Coronary artery (tissue), 2 donors: ENCODE measurements around the gene TRPV5.
A peak's percentile ranks its signal among the peaks of the same experiment; 100 is the strongest.
"Not testable (repeated sequence)": the region's sequence is repeated elsewhere in the genome, so short reads cannot be mapped to it uniquely, and the experiment has no call there.

Source experiments
- DNase-seq: peaks from one replicate; pipeline ENCODE4 v3.0.0-alpha.2; 2017; ENCODE audit warnings: low spot score
- H3K27ac ChIP-seq, 2 donors: fragments of 200-600 bp; sonication (generic); one replicate each; pipeline ENCODE4 v1.5.1; 2016 to 2019
- H3K4me3 ChIP-seq: fragments of 200-600 bp; sonication (generic); 2 replicates; pipeline ENCODE4 v1.5.1; 2016; ENCODE audit warnings: mild to moderate bottlenecking, moderate library complexity
- CTCF ChIP-seq: fragments of 200-600 bp; sonication (generic); IDR thresholded peaks from one replicate; pipeline ENCODE4 v1.5.1; 2019; ENCODE audit warnings: antibody characterized with exemption

TRPV5 gene

GRCh38 chr7:142933624-142934023 lies at the start of gene TRPV5:
TRPV5 (minus strand) TSS chr7:142933746; CDS start chr7:142933459, 287 bp downstream.
- H3K4me3 ChIP-seq, result no peak within 1 kb of the TSS
- peak; percentile 68 for DNase-seq
- TF ChIP-seq CTCF, result no peak
- H3K27ac ChIP-seq, result no peak within 1 kb of the TSS

GRCh38 chr7:142978402-142978801 lies 44.9 kb upstream of the TRPV5 start:
- DNase-seq, result not testable (repeated sequence)

GRCh38 chr7:142974626-142975025 lies 41.1 kb upstream of the TRPV5 start:
- no peak overlapping the region for H3K27ac ChIP-seq
- TF ChIP-seq CTCF, result no peak
- DNase-seq, result no peak
- no peak overlapping the region for H3K4me3 ChIP-seq

More at GRCh38 chr7:142978402-142978801, 44.9 kb upstream of the TRPV5 start:
- not testable (repeated sequence) for H3K27ac ChIP-seq, H3K4me3 ChIP-seq

- Histone ChIP-seq H3K4me3 (no peak overlapping the region), H3K27ac (no peak overlapping the region)
- no peak for TF ChIP-seq CTCF
- DNase-seq, result no peak
Observed at GRCh38 chr7:142969183-142969582, 35.6 kb upstream of the TRPV5 start.

GRCh38 chr7:142968229-142968628 lies 34.7 kb upstream of the TRPV5 start:
- no peak for TF ChIP-seq CTCF
- DNase-seq, result no peak
- Histone ChIP-seq H3K4me3 (no peak overlapping the region), H3K27ac (no peak overlapping the region)

- no peak for DNase-seq
- no peak for TF ChIP-seq CTCF
Observed at GRCh38 chr7:142964502-142965246, 31.1 kb upstream of the TRPV5 start.

GRCh38 chr7:142963993-142964392 lies 30.4 kb upstream of the TRPV5 start:
- Histone ChIP-seq H3K27ac (no peak overlapping the region), H3K4me3 (no peak overlapping the region)
- no peak for DNase-seq
- TF ChIP-seq CTCF, result no peak

More at GRCh38 chr7:142964502-142965246, 31.1 kb upstream of the TRPV5 start:
- Histone ChIP-seq H3K4me3 (no peak overlapping the region), H3K27ac (no peak overlapping the region)
